ENCODE results near the gene MUC5AC.

The MUC5AC gene

DNA sequence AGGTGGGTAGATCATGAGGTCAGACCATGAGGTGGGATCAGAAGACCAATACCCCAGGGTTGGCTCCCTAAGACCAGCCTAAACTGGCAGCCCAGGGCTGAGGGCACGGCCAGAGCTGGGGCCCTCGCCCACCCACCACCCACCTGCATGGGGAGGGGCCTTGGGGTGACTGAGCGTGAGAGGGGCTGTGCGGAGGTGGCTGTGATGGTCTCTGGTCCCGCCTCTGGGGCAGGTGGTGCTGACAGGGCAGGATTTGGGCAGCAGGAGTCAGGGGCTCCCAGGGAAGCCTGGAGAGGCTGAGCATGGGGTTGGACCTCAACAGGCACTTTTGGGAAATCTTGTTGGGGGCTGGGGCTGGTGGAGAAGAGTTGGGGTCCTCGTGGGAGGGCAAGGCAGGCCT lies 39.8 kb upstream of the MUC5AC start:
- Histone ChIP-seq H3K4me1 (ENCODE audit: control insufficient read depth, low read depth, low read length) (no peaks in the 10 kb centered on the region), H3K9ac (ENCODE audit: low read length) (no peak overlapping the region), H3K56ac (ENCODE audit: low read length) (no peak overlapping the region), H2AK5ac (ENCODE audit: low read length) (no peak overlapping the region), H3K79me2 (ENCODE audit: control insufficient read depth, insufficient read depth, low read length) (no peaks in the 10 kb centered on the region), H3K27ac (ENCODE audit: low read depth, low read length) (no peak overlapping the region), H4K5ac (ENCODE audit: low read length) (no peak overlapping the region), H3K36me3 (ENCODE audit: control insufficient read depth, insufficient read depth, low read length) (no peaks in the 10 kb centered on the region), H3K27me3 (ENCODE audit: insufficient read depth, low read length, poor library complexity) (no peaks in the 10 kb centered on the region), H2BK120ac (ENCODE audit: low read depth, low read length) (no peak overlapping the region), H4K8ac (ENCODE audit: low read depth, low read length) (no peak overlapping the region), H3K23ac (ENCODE audit: low read length) (no peak overlapping the region), H3K4ac (ENCODE audit: low read depth, low read length) (no peak overlapping the region), H3K4me3 (ENCODE audit: low read length) (no peak overlapping the region), H2BK5ac (ENCODE audit: low read length) (no peak overlapping the region), H3K79me1 (ENCODE audit: low read length) (no peaks in the 10 kb centered on the region), H3K4me2 (ENCODE audit: low read length) (no peak overlapping the region), H3K18ac (ENCODE audit: low read length) (no peak overlapping the region), H2BK15ac (replicated peaks; ENCODE audit: low read depth) (no peak overlapping the region)
- no CpG with 5 or more reads among the region's 6 CpGs for WGBS (ENCODE audit: extremely low coverage, insufficient coverage, low lambda C conversion rate)
- no peak for DNase-seq

DNA sequence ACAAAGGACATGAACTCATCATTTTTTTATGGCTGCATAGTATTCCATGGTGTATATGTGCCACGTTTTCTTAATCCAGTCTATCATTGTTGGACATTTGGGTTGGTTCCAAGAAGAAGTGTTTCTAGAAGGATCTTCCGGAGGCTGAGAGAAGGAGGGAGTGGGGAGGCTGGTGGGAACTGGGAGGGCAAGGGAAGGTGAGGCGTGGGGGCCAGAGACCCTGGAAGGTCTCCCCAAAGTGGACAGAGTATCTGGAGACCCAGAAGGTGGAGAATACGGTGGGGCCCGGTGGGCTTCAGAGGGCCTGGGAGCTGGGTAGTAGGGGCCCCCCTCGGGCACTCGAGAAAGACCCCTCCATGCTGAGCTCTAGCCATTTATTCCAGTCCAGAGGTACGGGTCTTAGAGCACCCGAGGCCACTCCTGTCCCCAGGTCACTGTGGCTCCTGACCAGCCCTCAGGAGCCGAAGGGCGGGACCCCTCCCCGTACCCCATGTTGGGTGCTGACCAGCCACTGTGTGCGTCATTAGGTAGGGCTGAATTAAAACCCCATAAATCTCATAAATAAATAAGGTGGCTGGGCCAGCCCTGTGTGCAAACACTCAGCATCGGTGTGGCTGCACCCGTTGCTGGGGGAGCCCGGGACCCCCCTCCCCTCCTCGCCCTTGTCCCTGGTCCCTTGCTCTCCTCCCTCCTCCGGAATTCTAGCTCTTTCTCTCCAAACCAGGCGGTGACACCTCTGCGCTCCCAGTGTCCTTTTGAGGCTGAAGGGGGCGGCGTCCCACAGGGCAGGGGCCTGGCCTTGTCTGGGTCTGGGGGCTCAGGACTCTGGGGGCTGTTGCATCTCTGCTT lies 38.8 kb upstream of the MUC5AC start:
- no peak overlapping the region for H3K56ac ChIP-seq (ENCODE audit: low read length)
- H2BK5ac ChIP-seq (ENCODE audit: low read length): no peak overlapping the region
- H3K4ac ChIP-seq (ENCODE audit: low read depth, low read length): no peak overlapping the region
- no peak overlapping the region for H3K18ac ChIP-seq (ENCODE audit: low read length)
- H3K79me2 ChIP-seq (ENCODE audit: control insufficient read depth, insufficient read depth, low read length): no peaks in the 10 kb centered on the region
- no peaks in the 10 kb centered on the region for H3K36me3 ChIP-seq (ENCODE audit: control insufficient read depth, insufficient read depth, low read length)
- no peak for DNase-seq
- H2BK15ac ChIP-seq (replicated peaks; ENCODE audit: low read depth): no peak overlapping the region
- H4K5ac ChIP-seq (ENCODE audit: low read length): no peak overlapping the region
- H2BK120ac ChIP-seq (ENCODE audit: low read depth, low read length): no peak overlapping the region
- H2AK5ac ChIP-seq (ENCODE audit: low read length): no peak overlapping the region
- H4K8ac ChIP-seq (ENCODE audit: low read depth, low read length): no peak overlapping the region
- H3K9ac ChIP-seq (ENCODE audit: low read length): no peak overlapping the region
- no peak overlapping the region for H3K27ac ChIP-seq (ENCODE audit: low read depth, low read length)
- no CpG with 5 or more reads among the region's 22 CpGs for WGBS (ENCODE audit: extremely low coverage, insufficient coverage, low lambda C conversion rate)
- no peaks in the 10 kb centered on the region for H3K79me1 ChIP-seq (ENCODE audit: low read length)
- no peaks in the 10 kb centered on the region for H3K27me3 ChIP-seq (ENCODE audit: insufficient read depth, low read length, poor library complexity)
- no peak overlapping the region for H3K23ac ChIP-seq (ENCODE audit: low read length)
- no peaks in the 10 kb centered on the region for H3K4me1 ChIP-seq (ENCODE audit: control insufficient read depth, low read depth, low read length)
- H3K4me3 ChIP-seq (ENCODE audit: low read length): no peak overlapping the region
- H3K4me2 ChIP-seq (ENCODE audit: low read length): no peak overlapping the region

DNA sequence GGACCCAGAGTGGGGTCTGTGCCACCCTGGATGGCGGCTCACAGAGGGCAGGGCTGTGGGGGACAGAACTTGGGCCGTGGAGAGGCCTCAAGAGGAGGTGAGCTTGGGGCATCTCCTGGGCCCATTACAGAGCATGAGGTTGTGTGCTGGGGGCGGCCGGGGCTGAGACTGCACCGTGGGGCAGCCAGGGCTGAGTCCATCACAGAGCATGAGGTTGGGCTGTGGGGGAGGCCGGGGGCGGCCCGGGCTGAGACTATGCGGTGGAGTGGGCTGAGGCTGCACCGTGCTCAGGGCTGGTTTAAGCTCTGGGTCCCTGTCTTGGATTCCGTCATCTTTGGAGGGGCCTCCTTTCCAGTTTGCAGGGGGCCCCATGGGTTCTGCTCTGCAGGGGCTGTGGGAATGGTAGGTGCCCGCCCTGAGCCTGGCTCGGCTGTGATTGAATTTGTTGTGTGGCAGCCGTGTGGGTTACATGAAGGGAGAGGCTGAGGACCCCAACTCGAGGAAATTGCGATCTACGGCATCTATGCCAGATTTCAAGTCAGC lies 38.1 kb upstream of the MUC5AC start:
- H2BK5ac ChIP-seq (ENCODE audit: low read length): no peak overlapping the region
- no peaks in the 10 kb centered on the region for H3K36me3 ChIP-seq (ENCODE audit: control insufficient read depth, insufficient read depth, low read length)
- no peak overlapping the region for H3K4me3 ChIP-seq (ENCODE audit: low read length)
- H3K9ac ChIP-seq (ENCODE audit: low read length): no peak overlapping the region
- H3K23ac ChIP-seq (ENCODE audit: low read length): no peak overlapping the region
- H2BK15ac ChIP-seq (replicated peaks; ENCODE audit: low read depth): no peak overlapping the region
- no peaks in the 10 kb centered on the region for H3K27me3 ChIP-seq (ENCODE audit: insufficient read depth, low read length, poor library complexity)
- H3K18ac ChIP-seq (ENCODE audit: low read length): no peak overlapping the region
- H3K4me1 ChIP-seq (ENCODE audit: control insufficient read depth, low read depth, low read length): no peaks in the 10 kb centered on the region
- H4K5ac ChIP-seq (ENCODE audit: low read length): no peak overlapping the region
- WGBS (ENCODE audit: extremely low coverage, insufficient coverage, low lambda C conversion rate): no CpG with 5 or more reads among the region's 17 CpGs
- H3K27ac ChIP-seq (ENCODE audit: low read depth, low read length): no peak overlapping the region
- H3K56ac ChIP-seq (ENCODE audit: low read length): no peak overlapping the region
- H3K4ac ChIP-seq (ENCODE audit: low read depth, low read length): no peak overlapping the region
- H3K79me1 ChIP-seq (ENCODE audit: low read length): no peaks in the 10 kb centered on the region
- DNase-seq: no peak
- no peak overlapping the region for H4K8ac ChIP-seq (ENCODE audit: low read depth, low read length)
- no peak overlapping the region for H2AK5ac ChIP-seq (ENCODE audit: low read length)
- no peak overlapping the region for H2BK120ac ChIP-seq (ENCODE audit: low read depth, low read length)
- no peak overlapping the region for H3K4me2 ChIP-seq (ENCODE audit: low read length)
- H3K79me2 ChIP-seq (ENCODE audit: control insufficient read depth, insufficient read depth, low read length): no peaks in the 10 kb centered on the region

DNA sequence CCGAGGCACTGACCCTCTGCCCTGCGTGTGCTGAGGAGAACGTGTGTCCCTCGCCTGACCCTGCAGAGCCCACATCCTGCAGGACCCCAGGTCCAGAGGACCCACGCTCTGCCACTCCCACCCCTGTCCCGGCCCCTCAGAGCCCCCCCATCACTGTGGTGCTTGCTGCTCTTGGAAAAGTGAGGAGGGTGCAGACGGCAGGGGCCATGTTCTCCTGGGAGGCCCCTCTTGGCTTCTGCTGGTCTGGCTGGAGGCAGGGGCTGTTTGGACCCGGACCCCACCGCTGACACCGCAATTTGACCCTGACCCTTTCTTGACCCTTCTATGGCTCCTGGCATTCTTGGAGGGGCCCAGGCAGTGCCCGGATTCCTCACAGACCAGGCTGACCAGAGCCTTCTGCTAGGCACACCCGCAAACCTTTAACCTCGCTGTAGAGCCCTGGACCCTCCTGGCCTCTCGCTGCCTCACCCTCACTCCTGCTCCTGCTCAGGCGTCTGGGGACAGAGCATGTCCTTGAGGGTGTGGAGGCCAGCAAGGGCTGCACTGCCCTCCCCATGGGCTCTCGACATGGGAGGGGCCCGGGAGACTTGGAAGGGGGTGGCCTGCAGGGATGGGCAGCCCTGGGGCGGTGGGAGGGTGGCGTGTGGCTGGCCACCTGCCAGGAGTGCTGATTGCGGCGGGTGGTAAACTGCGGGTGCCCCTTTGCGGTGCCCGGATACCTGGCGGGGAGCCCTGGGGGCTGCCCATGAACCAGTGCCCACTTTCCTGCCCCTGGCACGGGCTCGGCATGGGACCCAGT lies 37.0 kb upstream of the MUC5AC start:
- Histone ChIP-seq H3K36me3 (ENCODE audit: control insufficient read depth, insufficient read depth, low read length) (no peaks in the 10 kb centered on the region), H2BK120ac (ENCODE audit: low read depth, low read length) (no peak overlapping the region), H4K5ac (ENCODE audit: low read length) (no peak overlapping the region), H3K4ac (ENCODE audit: low read depth, low read length) (no peak overlapping the region), H3K27ac (ENCODE audit: low read depth, low read length) (no peak overlapping the region), H3K27me3 (ENCODE audit: insufficient read depth, low read length, poor library complexity) (no peaks in the 10 kb centered on the region), H3K79me1 (ENCODE audit: low read length) (no peaks in the 10 kb centered on the region), H2AK5ac (ENCODE audit: low read length) (no peak overlapping the region), H3K79me2 (ENCODE audit: control insufficient read depth, insufficient read depth, low read length) (no peaks in the 10 kb centered on the region), H3K18ac (ENCODE audit: low read length) (no peak overlapping the region), H4K8ac (ENCODE audit: low read depth, low read length) (no peak overlapping the region), H3K56ac (ENCODE audit: low read length) (no peak overlapping the region), H2BK15ac (replicated peaks; ENCODE audit: low read depth) (no peak overlapping the region), H3K4me3 (ENCODE audit: low read length) (no peak overlapping the region), H3K9ac (ENCODE audit: low read length) (no peak overlapping the region), H2BK5ac (ENCODE audit: low read length) (no peak overlapping the region), H3K23ac (ENCODE audit: low read length) (no peak overlapping the region), H3K4me1 (ENCODE audit: control insufficient read depth, low read depth, low read length) (no peaks in the 10 kb centered on the region), H3K4me2 (ENCODE audit: low read length) (no peak overlapping the region)
- DNase-seq: no peak
- no CpG with 5 or more reads among the region's 27 CpGs for WGBS (ENCODE audit: extremely low coverage, insufficient coverage, low lambda C conversion rate)

DNA sequence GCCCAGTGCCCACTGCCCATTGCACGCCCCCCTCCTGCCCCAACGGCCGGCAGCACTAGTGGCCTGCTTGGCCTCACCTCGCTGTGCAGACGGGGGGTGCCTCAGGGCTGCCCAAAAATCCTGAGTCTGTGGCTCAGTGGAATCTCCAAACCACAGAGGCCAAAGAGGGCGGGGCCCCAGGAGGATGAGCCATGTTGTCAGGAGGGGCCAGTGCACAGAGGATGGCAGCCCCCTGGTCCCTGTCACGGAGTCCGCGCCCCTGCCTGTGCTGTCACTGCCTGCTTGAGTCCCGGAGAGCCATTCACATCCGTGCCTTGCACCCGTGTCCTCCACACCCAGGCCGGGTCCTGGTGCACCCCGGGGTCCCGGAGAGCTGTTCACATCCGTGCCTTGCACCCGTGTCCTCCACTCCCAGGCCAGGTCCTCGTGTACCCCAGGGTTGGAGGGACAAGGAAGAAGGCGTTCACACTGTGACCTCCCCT lies 36.4 kb upstream of the MUC5AC start:
- Histone ChIP-seq H2BK5ac (ENCODE audit: low read length) (no peak overlapping the region), H3K4me1 (ENCODE audit: control insufficient read depth, low read depth, low read length) (no peaks in the 10 kb centered on the region), H2BK15ac (replicated peaks; ENCODE audit: low read depth) (no peak overlapping the region), H3K4me3 (ENCODE audit: low read length) (no peak overlapping the region), H3K79me2 (ENCODE audit: control insufficient read depth, insufficient read depth, low read length) (no peaks in the 10 kb centered on the region), H2AK5ac (ENCODE audit: low read length) (no peak overlapping the region), H3K9ac (ENCODE audit: low read length) (no peak overlapping the region), H4K5ac (ENCODE audit: low read length) (no peak overlapping the region), H3K79me1 (ENCODE audit: low read length) (no peaks in the 10 kb centered on the region), H3K36me3 (ENCODE audit: control insufficient read depth, insufficient read depth, low read length) (no peaks in the 10 kb centered on the region), H3K23ac (ENCODE audit: low read length) (no peak overlapping the region), H3K27ac (ENCODE audit: low read depth, low read length) (no peak overlapping the region), H3K27me3 (ENCODE audit: insufficient read depth, low read length, poor library complexity) (no peaks in the 10 kb centered on the region), H3K18ac (ENCODE audit: low read length) (no peak overlapping the region), H4K8ac (ENCODE audit: low read depth, low read length) (no peak overlapping the region), H3K4ac (ENCODE audit: low read depth, low read length) (no peak overlapping the region), H3K56ac (ENCODE audit: low read length) (no peak overlapping the region), H2BK120ac (ENCODE audit: low read depth, low read length) (no peak overlapping the region), H3K4me2 (ENCODE audit: low read length) (no peak overlapping the region)
- WGBS (ENCODE audit: extremely low coverage, insufficient coverage, low lambda C conversion rate): no CpG with 5 or more reads among the region's 19 CpGs
- no peak for DNase-seq

All from mesendoderm (in vitro differentiated cells).